Ishikawa (cell line): Measurements from ENCODE around the gene C11orf21.

Experiments
- CEBPB ChIP-seq: IDR thresholded peaks from 2 replicates; pipeline ENCODE4 v1.6.1; 2012
- CREB1 ChIP-seq: IDR thresholded peaks from 2 replicates; pipeline ENCODE4 v1.6.1; 2012; ENCODE audit warnings: low read depth
- EGR1 ChIP-seq: IDR thresholded peaks from 2 replicates; pipeline ENCODE4 v1.6.1; 2012
- EP300 ChIP-seq: IDR thresholded peaks from 2 replicates; pipeline ENCODE4 v1.6.1; 2012; ENCODE audit warnings: borderline replicate concordance
- FOXM1 ChIP-seq: IDR thresholded peaks from 2 replicates; pipeline ENCODE4 v1.6.1; 2012; ENCODE audit warnings: low read depth, borderline replicate concordance
- MAX ChIP-seq: IDR thresholded peaks from 2 replicates; pipeline ENCODE4 v1.6.1; 2012
- NFIC ChIP-seq: IDR thresholded peaks from 2 replicates; pipeline ENCODE4 v1.6.1; 2012
- RAD21 ChIP-seq: IDR thresholded peaks from 2 replicates; pipeline ENCODE4 v1.6.1; 2012; ENCODE audit warnings: low read depth
- REST ChIP-seq: IDR thresholded peaks from 2 replicates; pipeline ENCODE4 v1.6.1; 2012; ENCODE audit warnings: low read depth, mild to moderate bottlenecking
- TAF1 ChIP-seq: IDR thresholded peaks from 2 replicates; pipeline ENCODE4 v1.6.1; 2012; ENCODE audit warnings: low read depth, mild to moderate bottlenecking
- USF1 ChIP-seq: IDR thresholded peaks from 2 replicates; pipeline ENCODE4 v1.6.1; 2012
- ZBTB7A ChIP-seq: IDR thresholded peaks from 2 replicates; pipeline ENCODE4 v1.6.1; 2012; ENCODE audit warnings: low read depth

GRCh38 chr11:2343502-2343901, 41.8 kb upstream of the C11orf21 start:
- TF ChIP-seq EP300 = no peak
- no peak for TF ChIP-seq REST
- no peak for TF ChIP-seq NFIC
- no peak for TF ChIP-seq CEBPB
- no peak for TF ChIP-seq USF1
- no peak for TF ChIP-seq CREB1
- TF ChIP-seq FOXM1 = no peak
- TF ChIP-seq ZBTB7A = no peak
- no peak for TF ChIP-seq EGR1
- no peak for TF ChIP-seq TAF1
- TF ChIP-seq RAD21 = no peak
- no peak for TF ChIP-seq MAX
